Gastroesophageal sphincter (tissue), 3 donors: ENCODE results near the gene VWA8.

Source experiments
- CTCF ChIP-seq, 4 experiments: fragments of 200-600 bp in 2 of 4; fragments of 450-650 bp in 2 of 4; sonication (generic) in 1 of 4; IDR thresholded peaks; one replicate each; pipeline ENCODE4 v1.5.1; 2017 to 2019; ENCODE audit warnings: antibody characterized with exemption in 4 of 4, mild to moderate bottlenecking in 2 of 4, moderate library complexity in 2 of 4
- POLR2A ChIP-seq, 2 donors: fragments of 450-650 bp; IDR thresholded peaks; one replicate each; pipeline ENCODE4 v1.6.1; 2017; ENCODE audit warnings: antibody characterized with exemption in 2 of 2, mild to moderate bottlenecking in 2 of 2, moderate library complexity in 1 of 2
- POLR2AphosphoS5 ChIP-seq: sonication (generic); formaldehyde crosslinking; IDR thresholded peaks from one replicate; pipeline ENCODE4 v1.6.1; 2017; ENCODE audit warnings: antibody characterized with exemption

DNA sequence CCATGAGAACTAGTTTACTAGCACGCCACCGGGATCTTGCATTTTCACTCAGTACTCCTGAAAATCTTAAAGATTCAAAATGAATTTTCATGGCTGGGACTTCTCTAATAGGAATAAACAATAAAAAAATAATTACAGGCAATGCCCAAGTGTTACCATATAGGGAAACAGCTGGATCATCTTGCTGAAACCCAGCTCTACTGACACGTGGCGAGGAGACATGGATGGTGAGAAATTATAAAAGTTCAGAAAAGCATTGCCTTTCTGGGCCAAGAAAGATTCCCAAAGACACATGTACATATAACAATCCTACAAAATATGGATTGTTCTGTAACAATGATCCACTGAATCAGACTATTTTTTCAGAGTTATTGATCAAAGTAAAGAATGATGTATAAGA lies 294.3 kb downstream of the VWA8 start:
- TF ChIP-seq POLR2AphosphoS5 (no peak), CTCF (IDR thresholded peaks at IDR 0.05) (no peak), POLR2A (IDR thresholded peaks at IDR 0.05) (no peak)
